GM18507 (cell line): ENCODE data around the gene ACO2.
"Not testable (repeated sequence)": the region's sequence is repeated elsewhere in the genome, so short reads cannot be mapped to it uniquely, and the experiment has no call there.

Source experiments
- DNase-seq: peaks from one replicate; pipeline ENCODE4 v3.0.0; 2011; ENCODE audit warnings: low read depth; ENCODE audit not compliant: insufficient read length; ENCODE audit errors: extremely low spot score
- FAIRE-seq: peaks from 2 replicates; lab custom pipeline; 2011; peaks lifted over from hg19 to GRCh38; lab: Jason Lieb, UNC

Gene ACO2

DNA sequence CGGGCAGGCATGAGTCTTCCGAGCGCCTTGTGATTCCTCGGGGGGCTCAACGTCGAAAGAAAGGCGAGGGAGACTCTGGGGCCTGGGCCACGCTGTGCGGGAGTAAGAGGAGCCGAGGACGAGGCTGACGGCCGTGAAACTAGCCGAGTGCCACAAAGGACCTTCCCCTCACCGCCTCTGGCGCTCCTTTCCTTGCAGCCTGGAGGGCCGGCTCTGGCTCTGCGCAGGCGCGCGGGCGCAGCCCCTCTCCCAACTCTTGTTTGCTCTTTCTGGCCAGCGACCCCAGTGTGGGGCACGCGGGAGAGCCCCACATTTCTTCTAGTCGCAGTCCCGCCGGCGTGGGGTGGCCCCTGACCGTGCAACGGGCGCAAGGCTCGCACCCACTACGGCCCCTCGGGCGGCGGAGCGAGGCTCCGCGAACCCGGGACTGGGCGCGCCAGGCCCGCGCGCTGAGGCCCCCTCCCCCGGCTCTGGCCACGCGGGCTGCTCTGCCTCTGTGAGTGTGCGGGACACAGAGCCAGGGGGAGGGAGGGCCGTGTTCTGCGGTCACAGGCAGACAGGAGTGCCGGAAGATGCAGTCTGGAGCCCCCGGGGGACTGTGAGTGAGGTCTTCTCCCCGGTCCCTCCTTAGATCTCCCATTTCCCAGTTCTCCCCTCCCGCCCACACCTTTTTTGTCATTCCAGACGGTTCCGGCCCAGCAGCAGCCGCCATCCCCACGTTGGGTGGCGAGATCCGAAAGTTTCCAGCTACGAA, 21.3 kb upstream of the ACO2 start:
- peak; percentile 64 for FAIRE-seq

DNA sequence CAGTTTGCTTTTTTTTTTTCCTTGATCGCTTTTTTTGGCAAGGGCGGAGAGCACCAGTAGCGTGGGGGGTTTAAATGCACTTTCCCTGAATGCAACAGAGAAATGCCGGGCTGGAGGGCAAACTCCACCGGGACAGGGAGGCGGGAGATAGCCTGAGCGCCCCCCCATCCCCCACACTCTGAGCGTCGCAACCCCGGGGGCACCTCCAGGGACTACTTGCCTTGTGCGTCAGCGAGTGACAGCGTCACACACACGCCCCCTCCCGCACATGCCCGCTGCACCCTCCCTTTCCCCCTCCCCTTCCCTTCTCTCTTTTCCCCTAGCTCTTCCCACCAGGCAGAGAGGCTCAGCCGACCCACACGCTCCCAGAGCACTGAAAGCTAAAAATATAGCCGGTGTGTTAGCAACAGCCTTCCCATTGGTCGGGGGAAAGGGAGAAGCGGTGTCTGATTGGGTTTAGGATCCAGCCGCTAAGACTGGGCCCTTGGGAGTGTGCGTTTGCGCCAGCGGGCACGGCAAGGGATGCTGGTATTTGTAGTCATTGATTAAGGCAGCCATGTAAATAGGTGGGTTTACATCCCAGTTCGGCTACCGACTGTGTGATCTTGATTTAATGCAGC, 20.6 kb upstream of the ACO2 start:
- peak; percentile 100 for FAIRE-seq
- DNase-seq: peak; percentile 69

More for the DNA sequence above, 21.3 kb upstream of the ACO2 start:
- no peak for DNase-seq

DNA sequence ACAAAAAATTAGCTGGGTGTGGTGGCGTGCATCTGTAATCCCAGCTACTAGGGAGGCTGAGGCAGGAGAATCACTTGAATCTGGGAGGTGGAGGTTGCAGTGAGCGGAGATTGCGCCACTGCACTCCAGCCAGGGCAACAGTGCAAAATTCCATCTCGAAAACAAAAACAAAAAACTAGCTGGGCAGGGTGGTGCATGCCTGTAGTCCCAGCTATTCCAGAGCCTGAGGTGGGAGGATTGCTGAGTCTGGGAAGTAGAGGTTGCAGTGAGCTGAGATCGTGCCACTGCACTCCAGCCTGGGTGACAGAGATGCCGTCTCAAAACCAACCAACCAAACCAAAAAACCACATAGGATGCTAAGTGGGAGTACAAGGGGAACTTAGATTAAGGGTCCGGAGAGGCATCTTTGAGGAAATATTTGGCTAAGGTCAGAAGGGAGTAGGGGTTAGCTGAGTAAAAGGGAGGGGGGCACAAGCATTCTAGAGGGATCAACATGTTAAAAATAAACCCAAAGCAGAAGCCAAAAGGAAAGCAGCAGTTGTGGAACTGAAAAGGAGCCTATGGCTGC, 10.7 kb upstream of the ACO2 start:
- FAIRE-seq (no peak), DNase-seq (no peak)

DNA sequence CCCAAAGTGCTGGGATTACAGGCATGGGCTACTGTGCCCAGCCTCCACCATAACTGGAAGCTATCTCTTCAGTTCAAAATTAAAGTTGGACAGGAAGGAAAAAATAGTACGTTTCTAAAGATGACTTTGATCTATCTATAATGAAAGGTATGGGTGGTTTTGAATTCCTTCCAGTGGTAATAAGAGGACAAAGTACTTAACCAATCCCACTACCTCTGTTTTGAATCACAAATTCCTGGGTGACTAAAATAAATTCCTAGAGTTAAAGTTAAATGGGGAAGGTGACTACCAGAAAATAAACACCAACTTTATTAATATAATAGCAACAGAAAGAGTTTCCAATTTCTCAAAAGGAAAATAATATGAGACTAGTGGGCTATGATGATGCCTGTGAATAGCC, 9.5 kb upstream of the ACO2 start:
- FAIRE-seq: no peak
- DNase-seq: no peak

DNA sequence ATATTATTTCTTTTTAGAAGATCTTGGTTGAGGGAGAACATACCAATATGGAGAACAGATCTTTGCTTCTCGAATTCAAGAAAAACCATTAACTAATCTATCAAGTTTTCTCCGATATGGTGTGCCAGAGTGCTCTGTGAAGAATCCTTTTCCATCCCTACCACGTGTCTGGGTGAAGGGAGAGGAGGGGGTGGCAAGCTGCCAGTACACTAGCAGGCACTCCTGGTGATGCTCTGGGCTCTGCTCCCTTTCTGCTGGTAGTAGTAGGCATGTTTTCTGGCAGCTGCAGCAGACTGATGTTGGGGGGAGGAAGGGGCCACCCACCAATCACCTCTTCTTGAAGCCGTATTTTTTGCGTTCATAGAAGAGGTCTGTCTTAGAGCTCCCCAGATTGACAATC, 8.8 kb upstream of the ACO2 start:
- FAIRE-seq: not testable (repeated sequence)

DNA sequence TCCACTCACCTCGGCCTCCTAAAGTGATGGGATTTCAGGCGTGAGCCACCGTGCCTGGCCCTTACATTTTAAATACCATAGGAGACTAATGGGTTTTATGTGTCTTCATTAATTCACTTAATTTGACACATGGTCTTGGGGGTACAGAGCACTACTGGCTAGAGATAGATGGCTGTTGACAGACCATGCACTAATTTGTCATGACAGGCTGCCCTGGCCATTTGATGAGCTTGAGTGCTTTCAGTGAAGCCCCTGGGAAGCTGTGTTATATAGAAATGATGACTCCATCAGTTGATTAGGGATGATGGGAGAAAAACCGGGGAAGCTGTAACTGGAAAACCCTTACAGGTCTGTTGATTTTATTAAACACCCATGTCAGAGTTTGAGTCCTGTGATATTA, 7.0 kb upstream of the ACO2 start:
- DNase-seq (no peak), FAIRE-seq (no peak)

More for the DNA sequence above, 8.8 kb upstream of the ACO2 start:
- DNase-seq: not testable (repeated sequence)

DNA sequence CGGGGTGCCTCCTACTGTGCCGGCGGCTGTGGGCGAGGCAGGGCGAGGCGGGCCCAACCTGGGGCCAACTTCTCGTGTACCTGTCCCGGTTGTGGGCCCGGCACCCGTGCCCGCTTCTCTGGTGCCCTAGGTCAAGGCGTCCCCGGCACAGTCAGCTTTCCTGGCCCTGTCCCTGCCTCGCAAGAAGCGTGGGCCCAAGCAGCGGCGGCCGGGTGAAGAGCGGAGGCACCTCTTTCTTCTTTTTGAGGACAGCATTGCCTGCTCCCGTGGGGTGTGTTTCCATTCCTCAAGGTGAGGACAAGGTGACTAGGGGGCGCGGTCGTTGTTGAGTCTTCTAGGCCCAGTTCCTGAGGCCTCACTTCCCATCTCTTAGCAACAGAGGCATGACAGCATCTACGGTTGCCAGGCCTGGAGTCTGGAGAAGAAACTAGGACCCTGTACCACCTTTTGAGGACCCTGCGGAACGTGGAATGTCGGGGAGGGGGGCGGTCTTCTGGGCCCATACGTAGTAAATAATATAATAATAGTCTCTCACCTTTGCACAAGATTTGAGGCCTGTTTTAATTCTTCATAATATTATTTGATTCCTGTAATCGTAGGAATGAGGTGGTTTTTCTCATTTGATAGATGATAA, 418 bp downstream of the ACO2 start:
- no peak for FAIRE-seq
- DNase-seq: no peak

DNA sequence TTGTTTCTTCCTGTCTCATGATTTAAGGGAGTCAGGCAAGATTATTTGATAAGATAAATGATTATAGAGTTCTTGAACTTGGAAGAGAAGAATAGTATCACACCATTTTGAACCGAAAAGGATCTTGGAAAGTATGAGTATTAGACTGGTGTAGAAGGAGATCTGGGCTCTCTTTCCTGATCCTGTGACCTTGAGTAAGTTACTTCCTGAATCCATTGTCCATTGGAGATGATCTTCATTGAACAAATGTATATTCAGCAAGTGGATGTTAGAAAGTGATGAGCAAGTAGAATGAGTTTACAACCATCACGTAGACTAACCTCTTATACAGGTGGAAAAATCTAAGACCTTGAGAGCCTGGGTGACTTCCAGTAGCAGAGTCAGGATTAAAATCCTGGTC, 2.0 kb downstream of the ACO2 start:
- no peak for FAIRE-seq
- no peak for DNase-seq

DNA sequence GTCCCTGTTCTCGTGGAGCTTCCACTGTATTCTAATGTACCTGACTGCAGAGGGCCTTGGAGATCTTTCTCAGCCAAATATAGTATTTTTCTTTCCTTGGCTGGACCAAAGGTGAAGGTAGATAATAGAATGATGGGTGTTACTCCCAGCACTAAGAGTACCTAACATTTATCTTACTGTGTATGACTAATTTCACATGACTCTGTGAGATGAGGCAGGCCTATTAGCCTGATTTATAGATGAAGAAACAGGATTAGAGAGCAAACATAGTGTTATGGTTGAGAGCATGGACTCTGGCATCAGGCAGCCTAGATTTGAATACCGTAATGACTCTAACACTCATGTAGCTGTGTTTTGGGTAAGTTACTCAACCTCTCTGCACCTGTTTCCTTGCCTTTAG, 2.7 kb downstream of the ACO2 start:
- DNase-seq (no peak), FAIRE-seq (no peak)

DNA sequence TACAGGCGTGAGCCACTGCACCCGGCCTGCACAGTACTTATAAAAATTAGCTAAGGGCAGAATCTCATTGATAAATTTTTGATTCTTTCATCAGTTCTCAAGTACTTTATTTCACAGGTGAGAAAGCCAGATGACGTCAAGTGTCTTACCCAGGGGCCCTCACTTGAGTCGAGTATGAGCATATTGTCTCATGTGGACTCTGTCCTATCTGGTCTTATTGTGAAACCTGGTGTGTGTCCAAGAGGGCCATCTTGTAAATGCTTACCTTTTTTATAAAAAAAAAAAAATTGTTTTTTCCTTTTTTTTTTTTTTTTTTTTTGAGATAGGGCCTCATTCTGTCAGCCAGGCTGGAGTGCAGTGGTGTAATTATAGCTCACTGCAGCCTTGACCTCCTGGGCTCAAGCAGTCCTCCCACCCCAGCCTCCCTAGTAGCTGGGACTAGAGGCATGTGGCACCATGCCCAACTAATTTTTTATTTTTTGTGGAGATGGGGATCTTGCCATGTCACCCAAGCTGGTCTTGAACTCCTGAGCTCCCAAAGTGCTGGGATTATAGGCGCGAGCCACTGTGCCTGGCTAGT, 6.0 kb downstream of the ACO2 start:
- no peak for FAIRE-seq
- DNase-seq: no peak

DNA sequence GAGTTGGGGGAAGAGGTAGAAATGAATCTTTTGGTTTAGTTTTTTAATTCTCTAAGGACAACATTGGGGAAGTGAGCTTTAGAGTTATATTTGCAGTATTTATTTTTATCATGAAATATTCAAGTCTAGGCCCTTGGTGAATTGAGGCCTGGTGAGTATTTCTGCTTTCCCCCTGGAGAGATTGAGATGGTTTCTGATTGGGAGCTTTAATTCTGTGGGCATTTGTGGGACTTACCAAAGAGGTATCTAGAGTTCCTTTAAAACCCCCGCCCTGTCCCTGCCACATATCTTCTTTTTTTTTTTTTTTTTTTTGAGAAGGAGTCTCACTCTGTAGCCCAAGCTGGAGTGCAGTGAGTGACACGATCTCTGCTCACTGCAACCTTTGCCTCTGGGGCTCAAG, 9.6 kb downstream of the ACO2 start:
- DNase-seq (no peak), FAIRE-seq (no peak)

DNA sequence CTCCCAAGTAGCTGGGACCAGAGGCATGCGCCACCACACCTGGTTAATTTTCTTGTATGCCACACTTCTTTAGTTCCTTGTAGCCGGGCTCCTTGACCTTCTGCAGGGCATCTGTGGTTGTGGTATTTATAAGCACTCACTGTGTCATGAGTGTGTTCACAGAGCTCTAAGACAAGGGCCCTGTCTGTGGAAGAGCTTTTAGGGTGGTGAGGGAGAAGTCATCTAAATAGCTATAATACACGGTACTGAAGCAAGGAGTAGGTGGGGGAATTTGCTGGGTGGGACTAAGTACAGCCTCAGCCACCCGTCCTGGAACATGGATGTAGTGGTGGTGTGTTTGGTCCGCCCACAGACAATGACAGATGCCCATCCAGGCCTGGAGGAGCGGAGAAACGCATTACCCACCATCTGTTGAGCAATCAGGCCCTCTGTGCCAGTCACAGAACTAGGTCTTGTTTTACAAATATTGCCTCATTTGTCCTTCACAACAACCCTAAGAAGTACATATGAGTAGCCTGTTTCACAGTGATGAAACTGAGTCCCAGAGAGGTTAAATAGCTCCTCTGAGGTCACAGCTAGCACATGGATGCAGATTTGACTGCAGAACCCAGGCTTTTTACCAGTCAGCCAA, 10.1 kb downstream of the ACO2 start:
- no peak for DNase-seq

DNA sequence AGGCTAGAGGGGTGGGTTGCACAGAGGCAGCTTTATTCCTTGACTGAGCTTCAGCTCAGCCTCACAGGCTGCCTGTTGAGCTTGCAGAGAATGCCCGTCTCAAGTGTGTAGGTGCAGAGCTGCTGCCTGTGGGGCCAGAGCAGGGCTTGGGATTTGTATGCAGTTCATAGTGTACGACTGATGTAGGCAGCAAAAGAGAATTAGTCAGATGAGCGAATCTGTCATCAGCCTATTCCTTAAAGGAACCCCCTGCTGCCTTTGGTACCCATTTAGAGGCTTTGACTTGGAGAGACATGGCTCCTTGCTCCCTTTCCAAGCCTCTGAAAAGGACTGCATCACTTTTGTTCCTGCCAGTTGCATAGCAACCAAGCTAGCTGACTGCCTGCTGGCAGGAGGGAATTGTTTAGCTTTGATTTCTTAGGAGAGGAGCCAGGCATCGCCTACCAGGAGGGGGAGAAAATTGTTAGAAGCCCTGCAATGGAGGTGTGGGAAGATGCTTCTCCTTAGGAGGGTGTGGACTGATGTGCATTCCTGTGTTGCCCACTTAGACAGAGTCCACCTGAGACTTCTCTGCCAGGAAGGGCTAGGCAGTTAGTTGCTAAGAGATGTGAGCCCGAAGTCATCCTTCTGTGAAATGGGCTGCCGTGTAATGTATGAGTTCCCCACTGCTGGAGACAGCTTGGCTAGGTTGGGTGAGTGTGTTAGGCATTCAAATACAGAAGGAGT, 10.9 kb downstream of the ACO2 start:
- FAIRE-seq (no peak), DNase-seq (no peak)

More for the DNA sequence above, 10.1 kb downstream of the ACO2 start:
- peak; percentile 92 for FAIRE-seq

DNA sequence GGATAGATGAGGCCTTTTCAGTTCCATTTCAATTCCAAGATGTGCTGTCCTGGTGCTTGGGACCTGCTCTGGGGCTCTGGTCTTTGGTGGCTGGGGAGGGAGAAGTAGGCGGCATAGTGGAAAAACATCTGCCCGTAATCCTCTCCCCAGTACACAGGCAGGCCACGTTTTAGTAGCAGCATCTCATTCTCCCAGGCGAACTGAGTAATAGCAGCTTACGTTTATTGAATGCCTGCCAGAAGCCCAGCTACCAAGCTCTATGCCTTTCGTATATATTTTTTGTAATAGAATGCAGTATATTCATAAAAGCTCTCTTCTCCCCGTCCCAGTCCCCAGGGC, 11.4 kb downstream of the ACO2 start:
- FAIRE-seq (peak; percentile 57), DNase-seq (no peak)

DNA sequence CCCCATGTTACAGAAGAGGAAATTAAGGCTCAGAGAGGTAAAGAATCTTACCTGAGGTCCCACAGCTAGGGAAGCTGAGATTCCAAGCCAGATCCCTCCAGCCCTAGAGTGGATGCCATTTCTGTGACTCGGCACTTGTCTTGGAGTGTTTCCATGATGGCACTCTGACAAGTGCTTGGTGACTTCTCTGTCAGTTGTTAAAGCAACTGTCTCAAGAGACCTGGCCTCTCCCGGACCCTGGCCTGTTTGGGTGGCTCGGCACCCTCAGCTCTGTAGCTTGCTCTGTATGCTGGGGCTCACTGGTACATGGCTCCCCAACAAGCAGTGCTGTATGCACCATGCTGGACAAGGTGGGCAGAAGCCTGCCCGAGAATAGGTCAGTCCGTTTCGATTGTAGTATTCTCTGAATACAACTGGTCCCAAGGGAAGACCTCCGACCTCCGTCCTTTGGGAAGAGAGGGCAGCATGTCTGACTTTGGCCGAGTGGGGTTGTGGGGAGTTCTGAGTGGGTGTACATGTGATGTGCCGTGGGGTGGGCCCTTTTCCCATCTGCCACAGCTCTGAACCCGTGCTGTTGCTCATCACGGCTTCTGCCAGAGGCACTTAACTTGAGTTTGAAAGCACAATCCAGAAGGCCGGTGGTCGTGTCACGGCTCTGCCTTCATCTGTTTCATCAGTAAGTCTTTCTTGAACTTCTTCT, 12.4 kb downstream of the ACO2 start:
- FAIRE-seq (no peak), DNase-seq (no peak)

DNA sequence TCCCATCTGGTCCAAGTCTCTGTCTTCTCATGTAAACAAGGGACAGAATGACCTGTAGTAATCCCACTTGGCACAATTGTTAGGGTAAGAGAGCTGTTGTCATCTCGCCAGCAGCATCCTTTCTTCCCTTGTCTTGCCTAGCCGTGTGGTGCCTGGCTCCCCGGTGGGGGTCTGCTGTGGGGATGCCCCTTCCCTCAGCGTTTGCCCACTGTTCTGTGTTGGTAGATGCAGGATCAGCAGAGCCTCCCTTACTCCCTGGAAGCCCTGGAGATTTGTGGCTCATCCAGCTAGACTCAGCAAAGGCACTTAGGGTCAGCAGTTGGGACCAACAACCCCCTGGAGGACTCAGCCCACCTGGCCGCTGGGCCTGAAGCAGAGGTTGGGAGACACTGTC, 13.0 kb downstream of the ACO2 start:
- DNase-seq (no peak), FAIRE-seq (no peak)

DNA sequence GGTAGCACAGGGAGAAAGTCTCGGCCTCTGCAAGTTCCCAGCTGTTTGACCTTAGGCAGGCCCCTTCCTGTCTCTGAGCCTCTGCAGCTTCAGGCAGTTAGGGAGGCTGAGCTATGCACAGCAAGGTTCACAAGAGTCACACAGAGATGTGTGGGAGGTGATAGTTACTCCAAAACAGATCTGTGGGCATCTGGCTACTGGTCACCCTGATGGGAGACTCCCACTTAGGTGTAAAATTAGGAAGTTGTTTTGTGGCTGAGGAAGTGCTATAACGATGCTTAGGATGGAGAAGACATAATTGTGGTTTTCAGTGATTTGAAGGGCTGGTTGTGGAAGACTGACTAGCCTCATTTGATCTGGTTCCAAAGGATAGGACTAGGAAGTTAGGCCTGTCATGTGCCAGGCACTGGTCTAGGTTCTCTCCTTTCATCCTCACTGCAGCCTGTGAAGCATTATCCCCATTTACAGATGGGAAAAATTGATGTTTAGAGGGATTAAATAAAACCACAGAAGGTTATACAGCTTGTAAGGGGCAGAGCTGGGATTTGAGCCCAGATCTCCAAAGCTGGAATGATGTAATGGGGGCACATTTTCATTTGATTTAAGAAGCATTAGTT, 13.5 kb downstream of the ACO2 start:
- FAIRE-seq (peak; percentile 84), DNase-seq (no peak)

DNA sequence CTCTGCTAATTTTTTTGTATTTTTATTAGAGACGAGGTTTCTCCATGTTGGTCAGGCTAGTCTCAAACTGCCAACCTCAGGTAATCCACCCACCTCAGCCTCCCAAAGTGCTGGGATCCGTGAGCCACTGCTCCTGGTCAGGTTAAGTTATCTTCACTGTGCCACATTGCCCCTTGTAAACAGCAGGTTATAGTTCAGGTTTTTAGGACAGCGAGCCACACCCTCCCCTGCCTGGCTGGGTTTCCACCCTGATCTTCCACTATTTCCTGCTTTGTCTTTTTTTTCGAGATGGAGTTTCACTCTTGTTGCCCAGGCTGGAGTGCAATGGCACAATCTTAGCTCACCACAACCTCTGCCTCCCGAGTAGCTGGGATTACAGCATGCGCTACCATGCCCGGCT, 16.1 kb downstream of the ACO2 start:
- no peak for DNase-seq
- no peak for FAIRE-seq
